Brain pericyte (primary cell): Measurements from ENCODE around the gene DGKD.

Source experiments
- DNase-seq: peaks from one replicate; pipeline ENCODE4 v3.0.0-alpha.2; 2012; ENCODE audit warnings: low read depth, low spot score

DGKD gene

GRCh38 chr2:233498126-233498525 lies 143.8 kb downstream of the DGKD start:
- no peak for DNase-seq

- no peak for DNase-seq
Measured at GRCh38 chr2:233499928-233500327, 145.6 kb downstream of the DGKD start.

- DNase-seq = peak; percentile 29
Measured at GRCh38 chr2:233501198-233502076, 147.1 kb downstream of the DGKD start.

GRCh38 chr2:233503481-233503880 lies 149.2 kb downstream of the DGKD start:
- DNase-seq = no peak

- DNase-seq = no peak
Measured at GRCh38 chr2:233503947-233504637, 149.8 kb downstream of the DGKD start.

GRCh38 chr2:233513953-233514655 lies 159.8 kb downstream of the DGKD start:
- DNase-seq = no peak

- DNase-seq = no peak
Measured at GRCh38 chr2:233519787-233520611, 165.7 kb downstream of the DGKD start.
